GM19099 (cell line): ENCODE data around the gene CLUH.

Experiments
- POLR2A ChIP-seq: IDR thresholded peaks from 3 replicates; pipeline ENCODE4 v1.6.1; 2011; ENCODE audit warnings: low read depth; ENCODE audit not compliant: insufficient read length; ENCODE audit errors: extremely low read depth

The CLUH gene

GRCh38 chr17:2707721-2708584 is 3.6 kb downstream of the CLUH start:
- TF ChIP-seq POLR2A, result no peak

DNA sequence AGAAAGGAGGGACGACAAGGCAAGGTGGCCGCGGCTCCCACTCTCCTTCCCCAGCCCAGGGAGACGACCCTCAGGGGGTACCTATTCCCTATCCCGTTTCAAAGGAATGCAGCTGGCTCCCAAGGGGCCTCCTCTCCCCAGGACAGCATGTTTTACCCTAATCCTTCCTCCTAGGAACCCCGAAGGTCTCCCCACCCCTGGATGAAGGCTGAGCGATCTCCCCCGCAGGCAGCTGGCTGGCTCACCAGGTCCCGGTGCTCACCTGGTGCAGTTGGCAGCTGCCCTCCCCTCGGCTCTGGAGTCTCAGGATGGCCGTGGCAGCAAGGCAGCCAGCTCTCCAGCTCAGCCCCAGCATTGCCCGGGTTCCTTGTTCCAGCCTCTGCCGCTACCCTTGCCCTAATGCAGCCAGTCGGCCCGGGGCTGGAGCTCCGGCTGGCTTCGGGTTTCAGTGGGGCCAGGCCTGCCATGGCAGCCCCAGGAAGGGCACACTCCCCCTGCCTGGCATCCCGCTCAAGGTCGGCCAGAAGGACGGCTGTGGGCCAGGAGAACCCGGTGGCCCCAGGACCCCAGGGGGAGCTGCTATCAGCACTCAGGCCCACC is 4.6 kb downstream of the CLUH start:
- no peak for TF ChIP-seq POLR2A

DNA sequence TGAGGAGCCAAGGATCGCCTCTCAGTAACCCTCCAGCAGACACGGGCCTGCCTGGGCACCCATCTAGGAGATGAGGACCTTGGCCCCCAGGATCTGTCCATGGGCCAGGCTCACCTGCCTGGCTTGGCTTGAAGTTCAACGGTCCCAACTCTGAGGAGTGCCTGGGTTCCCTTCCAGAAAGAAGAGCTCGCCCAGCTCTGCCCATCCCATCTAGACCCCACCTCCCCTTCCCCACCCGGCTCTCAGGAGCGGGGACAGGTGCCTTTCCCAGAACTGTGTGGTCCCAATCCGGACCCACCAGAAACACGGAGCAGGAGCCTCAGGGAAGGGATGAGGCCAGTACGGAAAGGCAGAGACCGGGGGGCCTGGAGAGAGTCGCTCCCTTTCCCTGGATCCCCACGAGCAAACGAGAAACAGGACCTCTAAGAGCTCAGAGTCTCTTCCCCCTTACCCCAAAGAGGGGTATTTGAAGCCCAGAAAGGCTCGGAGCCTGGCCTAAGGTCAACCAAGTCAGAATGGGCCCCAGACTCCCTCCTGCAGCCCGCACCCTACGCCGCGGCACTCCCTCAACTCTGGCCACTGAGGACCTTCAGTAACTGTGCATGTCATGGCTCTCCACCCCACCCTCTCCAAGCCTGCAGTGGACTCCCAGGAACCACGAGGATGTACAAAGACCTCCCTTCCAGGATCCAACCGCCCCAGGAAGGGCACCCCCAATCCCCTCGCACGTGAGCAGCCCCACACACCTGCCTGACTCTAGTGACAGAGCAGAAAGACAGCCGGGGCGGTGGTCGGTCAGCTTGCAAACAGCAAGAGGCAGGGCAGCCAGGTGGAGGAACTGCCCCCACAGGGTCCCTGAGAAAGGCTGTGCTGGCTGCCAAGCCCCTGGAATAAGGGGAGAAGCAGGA is 5.4 kb downstream of the CLUH start:
- TF ChIP-seq POLR2A, result no peak

DNA sequence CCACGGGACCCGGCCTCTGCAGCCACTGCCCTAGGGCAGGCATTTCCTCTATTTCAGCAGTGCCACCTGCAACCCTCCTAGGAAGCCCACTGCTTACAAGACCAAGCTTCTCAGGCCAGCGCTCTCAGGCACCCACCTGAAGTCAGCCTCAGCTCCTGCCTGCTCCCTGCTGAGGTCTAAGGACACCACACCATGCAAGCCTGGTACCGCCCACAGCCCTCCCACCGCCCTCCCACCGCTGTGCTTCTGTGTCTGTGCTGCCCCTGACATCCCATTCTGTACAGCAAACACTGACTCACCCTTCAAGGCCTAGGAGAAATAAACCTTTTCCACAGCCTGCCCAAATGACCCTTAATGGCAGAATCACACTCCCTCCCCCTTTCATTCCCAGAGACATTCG is 6.3 kb downstream of the CLUH start:
- TF ChIP-seq POLR2A, result no peak

- TF ChIP-seq POLR2A, result no peak
These were observed 6.7 kb downstream of the CLUH start for GRCh38 chr17:2704890-2705248.

GRCh38 chr17:2704031-2704889 is 7.3 kb downstream of the CLUH start:
- no peak for TF ChIP-seq POLR2A

GRCh38 chr17:2703606-2704005 is 8.0 kb downstream of the CLUH start:
- TF ChIP-seq POLR2A, result no peak

- TF ChIP-seq POLR2A, result no peak
These were observed 8.4 kb downstream of the CLUH start for GRCh38 chr17:2703181-2703580.

DNA sequence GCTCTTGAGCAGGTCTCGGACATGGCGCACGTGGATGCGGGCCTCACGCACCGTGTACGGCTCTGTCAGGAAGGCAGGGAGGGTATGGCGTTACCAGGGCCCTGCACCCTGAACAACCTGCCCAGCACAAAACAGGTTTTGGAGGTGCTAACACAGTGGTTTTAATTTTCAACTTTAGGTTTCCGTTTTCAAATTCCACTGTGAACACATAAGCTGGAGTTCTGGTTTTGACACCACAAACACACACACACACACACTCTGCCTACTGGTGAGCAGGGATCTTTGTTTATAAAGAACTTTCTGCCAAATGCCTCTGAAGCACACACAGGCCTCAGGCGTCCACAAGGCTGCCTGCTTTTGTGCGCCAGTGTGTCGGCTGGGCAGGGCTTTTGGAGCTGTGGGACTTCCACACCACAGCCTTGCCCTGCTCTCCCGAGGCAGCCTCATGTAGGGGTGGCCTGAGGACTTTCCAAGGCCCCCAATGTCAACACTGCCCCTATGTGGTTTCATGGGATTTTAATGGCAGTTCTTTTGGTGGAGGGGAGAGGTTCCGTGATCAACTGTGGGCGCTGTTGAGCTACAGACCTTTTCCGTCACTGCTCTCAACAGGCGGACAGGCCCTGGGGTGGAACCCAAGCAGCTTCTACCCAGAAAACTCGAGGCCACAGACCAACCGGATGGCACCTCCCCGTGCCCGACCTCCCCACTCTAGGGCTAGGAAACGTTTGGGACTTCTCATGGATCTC is 9.4 kb downstream of the CLUH start:
- no peak for TF ChIP-seq POLR2A

GRCh38 chr17:2701161-2701995 is 10.2 kb downstream of the CLUH start:
- TF ChIP-seq POLR2A, result no peak

DNA sequence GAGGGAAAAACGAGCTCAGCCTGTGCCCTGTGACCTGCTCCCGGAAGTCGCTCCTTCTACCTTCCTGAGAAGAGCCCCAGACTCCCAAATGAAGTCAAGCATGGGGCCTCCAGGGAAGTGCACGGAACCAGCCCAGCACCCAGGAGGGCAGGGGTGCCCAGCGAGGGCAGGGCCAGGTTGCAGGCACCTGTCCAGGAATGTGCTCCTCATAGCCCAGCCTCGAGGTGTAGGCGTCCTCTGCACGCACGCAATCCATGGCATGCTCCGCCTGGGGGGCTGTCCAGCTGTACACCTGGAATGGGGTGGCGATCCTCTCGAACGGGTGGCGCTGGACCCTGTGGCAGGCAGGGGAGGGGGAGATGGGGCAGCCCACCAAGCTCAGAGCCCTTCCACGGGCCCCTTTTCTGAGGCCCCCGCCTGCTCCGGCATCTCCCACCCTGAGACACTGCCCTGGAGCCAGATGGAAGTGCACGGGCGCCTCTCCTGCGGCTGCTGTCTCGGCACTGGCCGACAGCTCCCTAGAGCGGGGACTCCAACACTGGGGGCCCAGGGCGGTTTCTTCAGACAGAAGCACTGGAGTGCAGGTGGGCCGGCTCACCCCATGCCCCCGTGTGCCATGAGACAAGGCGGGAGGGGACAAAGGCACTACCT is 10.9 kb downstream of the CLUH start:
- TF ChIP-seq POLR2A, result no peak

DNA sequence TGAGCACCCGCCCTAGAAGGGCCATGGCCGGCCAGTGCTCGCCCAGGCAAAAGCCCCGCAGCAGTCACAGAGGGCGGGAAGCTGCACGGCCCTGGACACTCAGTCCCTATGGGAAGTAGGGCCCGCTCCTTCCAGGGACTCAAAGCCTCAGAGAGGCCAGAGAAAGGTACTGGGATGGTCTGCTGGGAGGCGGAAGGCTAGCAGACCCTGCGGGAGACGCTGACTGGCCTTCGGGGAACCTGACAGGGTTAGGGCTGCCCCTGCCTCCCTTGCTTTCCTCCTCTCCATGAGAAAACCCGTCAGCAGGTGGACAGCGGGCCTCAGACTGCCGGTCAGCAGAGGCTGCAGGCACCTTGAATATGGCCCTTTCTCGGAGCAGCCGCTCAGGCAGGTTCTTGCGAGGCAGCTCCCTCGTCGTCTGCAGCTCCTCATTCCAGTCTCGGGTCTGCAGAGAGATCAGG is 11.5 kb downstream of the CLUH start:
- no peak for TF ChIP-seq POLR2A
